AG09309 (cell line): ENCODE measurements around the gene SIGLEC10.

Source experiments
- DNase-seq: peaks from one replicate; pipeline ENCODE4 v3.0.0-alpha.2; 2010; ENCODE audit warnings: low read depth
- H3K4me3 ChIP-seq: 2 replicates; pipeline ENCODE4 v1.5.1; 2011; ENCODE audit warnings: mild to moderate bottlenecking, low read depth, low read length, moderate library complexity; ENCODE audit not compliant: control insufficient read depth
- CTCF ChIP-seq: IDR thresholded peaks from 2 replicates; pipeline ENCODE4 v1.5.1; 2011; ENCODE audit warnings: mild to moderate bottlenecking, low read depth, low read length, inconsistent platforms; ENCODE audit not compliant: insufficient read depth, control insufficient read depth; ENCODE audit errors: missing control alignments

SIGLEC10 gene

GRCh38 chr19:51372021-51372648, 45.3 kb downstream of the SIGLEC10 start:
- no peak for DNase-seq
- no peak overlapping the region for H3K4me3 ChIP-seq
- no peak for TF ChIP-seq CTCF

GRCh38 chr19:51371186-51371690, 46.2 kb downstream of the SIGLEC10 start:
- no peak for DNase-seq
- no peak for TF ChIP-seq CTCF
- H3K4me3 ChIP-seq = no peak overlapping the region

- no peak overlapping the region for H3K4me3 ChIP-seq
- no peak for TF ChIP-seq CTCF
- DNase-seq = no peak
Measured at GRCh38 chr19:51370230-51370629, 47.2 kb downstream of the SIGLEC10 start.

- no peak for DNase-seq
- H3K4me3 ChIP-seq = peak within 1 kb of the TSS; percentile 70
- TF ChIP-seq CTCF = no peak
Measured at GRCh38 chr19:51368366-51369282, 48.8 kb downstream of the SIGLEC10 start, which contains the start of gene CLDND2. Gene CLDND2, minus strand, starts transcription at chr19:51369003. Its CDS starts 426 bp downstream, at chr19:51368577.

- peak overlapping the region; percentile 70 for H3K4me3 ChIP-seq
- peak; percentile 93 for DNase-seq
- TF ChIP-seq CTCF = no peak
Measured at GRCh38 chr19:51367565-51368365, 49.7 kb downstream of the SIGLEC10 start.

GRCh38 chr19:51367255-51367564, 50.2 kb downstream of the SIGLEC10 start:
- H3K4me3 ChIP-seq = peak overlapping the region; percentile 70
- TF ChIP-seq CTCF = no peak
- DNase-seq = no peak
